DMS79 treated with DMSO at 0.1 percent for 48 hours (cell line): ENCODE data around the gene OSBPL5.

Experiments
- DNase-seq: peaks from one replicate; lab custom pipeline; 2025; lab: John Stamatoyannopoulos, UW

OSBPL5 gene

GRCh38 chr11:3197044-3197695 is 32.1 kb upstream of the OSBPL5 start:
- DNase-seq = no peak

- no peak for DNase-seq
Observed at GRCh38 chr11:3196161-3197043, 31.3 kb upstream of the OSBPL5 start.

GRCh38 chr11:3195251-3196160 is 30.4 kb upstream of the OSBPL5 start:
- DNase-seq = no peak

- no peak for DNase-seq
Observed at GRCh38 chr11:3194016-3194816, 29.1 kb upstream of the OSBPL5 start.

GRCh38 chr11:3193373-3194015 is 28.4 kb upstream of the OSBPL5 start:
- no peak for DNase-seq

- no peak for DNase-seq
Observed at GRCh38 chr11:3192511-3193372, 27.6 kb upstream of the OSBPL5 start.

GRCh38 chr11:3191586-3192324 is 26.6 kb upstream of the OSBPL5 start:
- DNase-seq = no peak

- no peak for DNase-seq
Observed at GRCh38 chr11:3190600-3190999, 25.5 kb upstream of the OSBPL5 start.

- no peak for DNase-seq
Observed at GRCh38 chr11:3189886-3190583, 24.9 kb upstream of the OSBPL5 start.

- DNase-seq = no peak
Observed at GRCh38 chr11:3189196-3189843, 24.2 kb upstream of the OSBPL5 start.

GRCh38 chr11:3188496-3189195 is 23.5 kb upstream of the OSBPL5 start:
- DNase-seq = no peak

- DNase-seq = no peak
Observed at GRCh38 chr11:3186166-3186953, 21.2 kb upstream of the OSBPL5 start.

- no peak for DNase-seq
Observed at GRCh38 chr11:3184732-3185347, 19.7 kb upstream of the OSBPL5 start.

GRCh38 chr11:3183523-3183922 is 18.4 kb upstream of the OSBPL5 start:
- no peak for DNase-seq

GRCh38 chr11:3182462-3182852 is 17.3 kb upstream of the OSBPL5 start:
- no peak for DNase-seq

- no peak for DNase-seq
Observed at GRCh38 chr11:3181725-3182461, 16.8 kb upstream of the OSBPL5 start.
